Amniotic epithelial cell (primary cell): ENCODE results near the gene LTBP1.

ENCODE experiments used
- DNase-seq: peaks from one replicate; pipeline ENCODE4 v3.0.0-alpha.2; 2010; ENCODE audit warnings: low read depth

Gene LTBP1

GRCh38 chr2:33115728-33116127 lies 169.0 kb downstream of the LTBP1 start:
- no peak for DNase-seq

GRCh38 chr2:33116799-33117198 lies 170.0 kb downstream of the LTBP1 start:
- DNase-seq = no peak

- no peak for DNase-seq
Observed at GRCh38 chr2:33118651-33119050, 171.9 kb downstream of the LTBP1 start.

GRCh38 chr2:33121416-33121815 lies 174.7 kb downstream of the LTBP1 start:
- DNase-seq = peak; percentile 53

- no peak for DNase-seq
Observed at GRCh38 chr2:33121925-33122324, 175.2 kb downstream of the LTBP1 start.

GRCh38 chr2:33122726-33123125 lies 176.0 kb downstream of the LTBP1 start:
- no peak for DNase-seq

- DNase-seq = peak; percentile 44
Observed at GRCh38 chr2:33123216-33123615, 176.5 kb downstream of the LTBP1 start.

GRCh38 chr2:33126552-33126951 lies 179.8 kb downstream of the LTBP1 start:
- DNase-seq = no peak

- DNase-seq = no peak
Observed at GRCh38 chr2:33126958-33127357, 180.2 kb downstream of the LTBP1 start.

- DNase-seq = peak; percentile 53
Observed at GRCh38 chr2:33129263-33130053, 182.7 kb downstream of the LTBP1 start.

- no peak for DNase-seq
Observed at GRCh38 chr2:33130054-33130447, 183.3 kb downstream of the LTBP1 start.

- DNase-seq = no peak
Observed at GRCh38 chr2:33130544-33130943, 183.8 kb downstream of the LTBP1 start.

- no peak for DNase-seq
Observed at GRCh38 chr2:33131111-33131510, 184.4 kb downstream of the LTBP1 start.

- DNase-seq = no peak
Observed at GRCh38 chr2:33131749-33132148, 185.0 kb downstream of the LTBP1 start.

- DNase-seq = peak; percentile 76
Observed at GRCh38 chr2:33133454-33133952, 186.8 kb downstream of the LTBP1 start.

- peak; percentile 98 for DNase-seq
Observed at GRCh38 chr2:33134086-33134771, 187.5 kb downstream of the LTBP1 start.

GRCh38 chr2:33134791-33135560 lies 188.2 kb downstream of the LTBP1 start:
- peak; percentile 53 for DNase-seq

- peak; percentile 39 for DNase-seq
Observed at GRCh38 chr2:33135645-33136044, 188.9 kb downstream of the LTBP1 start.

GRCh38 chr2:33136056-33136455 lies 189.3 kb downstream of the LTBP1 start:
- DNase-seq = no peak

- no peak for DNase-seq
Observed at GRCh38 chr2:33136566-33136965, 189.8 kb downstream of the LTBP1 start.

GRCh38 chr2:33137331-33137730 lies 190.6 kb downstream of the LTBP1 start:
- DNase-seq = no peak

- no peak for DNase-seq
Observed at GRCh38 chr2:33139949-33140348, 193.2 kb downstream of the LTBP1 start.

GRCh38 chr2:33141476-33141875 lies 194.7 kb downstream of the LTBP1 start:
- DNase-seq = no peak
